HepG2 (cell line): Measurements from ENCODE around the gene AKAIN1. TPM values are rescaled to one million over a fixed set of nuclear protein-coding genes. Genes with fewer than 3 reads are reported as not detected.

Experiments
- ARNT2 ChIP-seq: sonication (generic); formaldehyde crosslinking; IDR thresholded peaks from 2 replicates; pipeline ENCODE4 v1.8.0; 2022; ENCODE audit warnings: mild to moderate bottlenecking, low read depth, missing genetic modification reagents, moderate library complexity
- BRCA1 ChIP-seq: sonication (generic); formaldehyde crosslinking; IDR thresholded peaks from 2 replicates; pipeline ENCODE4 v1.4.0; 2020; ENCODE audit warnings: missing genetic modification reagents
- FOXP4 ChIP-seq: sonication (generic); formaldehyde crosslinking; IDR thresholded peaks from 2 replicates; pipeline ENCODE4 v1.4.0; 2020; ENCODE audit warnings: missing genetic modification reagents
- ISX ChIP-seq: sonication (generic); formaldehyde crosslinking; conservative IDR thresholded peaks from 2 replicates; pipeline ENCODE4 v1.5.0; 2020; ENCODE audit warnings: missing genetic modification reagents
- KDM2A ChIP-seq: sonication (generic); formaldehyde crosslinking; IDR thresholded peaks from 2 replicates; pipeline ENCODE4 v1.4.0; 2020; ENCODE audit warnings: low read depth, missing genetic modification reagents, borderline replicate concordance
- YEATS4 ChIP-seq: sonication (generic); formaldehyde crosslinking; IDR thresholded peaks from 2 replicates; pipeline ENCODE4 v1.4.0; 2020; ENCODE audit warnings: missing genetic modification reagents, borderline replicate concordance
- ZNF446 ChIP-seq: sonication (generic); formaldehyde crosslinking; IDR thresholded peaks from 2 replicates; pipeline ENCODE4 v1.5.0; 2020; ENCODE audit warnings: mild to moderate bottlenecking, missing genetic modification reagents
- ZNF776 ChIP-seq: sonication (generic); formaldehyde crosslinking; IDR thresholded peaks from 2 replicates; pipeline ENCODE4 v1.4.0; 2020; ENCODE audit warnings: mild to moderate bottlenecking, missing genetic modification reagents
- ZSCAN9 ChIP-seq: IDR thresholded peaks from 2 replicates; pipeline ENCODE4 v1.6.1; 2016; ENCODE audit warnings: borderline replicate concordance
- polyA plus RNA-seq, 8 experiments: library from polyadenylated mRNA; depleted of rRNA in 3 of 8; stranded (reverse) in 7 of 8; unstranded in 1 of 8; fragments of >200 nt; fragmentation: Illumina TruSeq in 4 of 8; extraction: Trizol in 4 of 8; gene quantifications; 2 replicates each; pipeline versions ENCODE4 v1.2.1 to v1.2.3, GENCODE V29; 2011 to 2016; ENCODE audit warnings: low read depth in 4 of 8, missing spikeins in 1 of 8, mixed read lengths in 1 of 8; ENCODE audit not compliant: insufficient read depth in 1 of 8
- total RNA-seq, 5 experiments: library from RNA; depleted of rRNA; stranded (reverse); fragments of >200 nt; fragmentation: Illumina TruSeq; extraction: Trizol; gene quantifications; 2 replicates each; pipeline ENCODE4 v1.2.3, GENCODE V29; 2016; ENCODE audit warnings: low read depth in 1 of 5
- TF ChIP-seq, protein P1 (sequence below): sonication (generic); formaldehyde crosslinking; IDR thresholded peaks from 2 replicates; pipeline ENCODE4 v1.4.0; 2020; ENCODE audit warnings: missing genetic modification reagents
- TF ChIP-seq, protein P2 (sequence below): sonication (generic); formaldehyde crosslinking; conservative IDR thresholded peaks from 2 replicates; pipeline ENCODE4 v1.4.0; 2020; ENCODE audit warnings: missing genetic modification reagents
- TF ChIP-seq, protein P3 (sequence below), 2 experiments: sonication (generic) in 1 of 2; formaldehyde crosslinking in 1 of 2; IDR thresholded peaks; 2 replicates each; pipeline versions ENCODE4 v1.6.1 to v1.9.0; 2014 to 2022; ENCODE audit warnings: antibody characterized with exemption in 1 of 2, borderline replicate concordance in 1 of 2, inconsistent platforms in 1 of 2, low read depth in 1 of 2, missing genetic modification reagents in 1 of 2

AKAIN1 gene
- total and polyA plus RNA-seq, 2 of the 13 experiments (the other 11 are each of a cell fraction or from before 2014, with no cell fraction given): not detected

GRCh38 chr18:5197032-5197434 lies at the start of gene AKAIN1 (continued):
- TF ChIP-seq KDM2A (CRISPR knock-in tag) (peak; percentile 49; the same call in 1 of the 2 replicates), ZSCAN9 (peak; percentile 85; the same call in 1 of the 2 replicates), ZNF446 (CRISPR knock-in tag) (peak; percentile 84; the same call in 1 of the 2 replicates), ISX (0 out of 2 replicates have a peak, but pooled peaks have one; percentile 76), BRCA1 (peak; percentile 82; the same call in 1 of the 2 replicates), ZNF776 (CRISPR knock-in tag) (peak; percentile 51; the same call in 1 of the 2 replicates), YEATS4 (0 out of 2 replicates have a peak, but pooled peaks have one; percentile 65), ARNT2 (CRISPR knock-in tag) (peak; percentile 85), FOXP4 (no peak)
- TF ChIP-seq, protein P1, sequence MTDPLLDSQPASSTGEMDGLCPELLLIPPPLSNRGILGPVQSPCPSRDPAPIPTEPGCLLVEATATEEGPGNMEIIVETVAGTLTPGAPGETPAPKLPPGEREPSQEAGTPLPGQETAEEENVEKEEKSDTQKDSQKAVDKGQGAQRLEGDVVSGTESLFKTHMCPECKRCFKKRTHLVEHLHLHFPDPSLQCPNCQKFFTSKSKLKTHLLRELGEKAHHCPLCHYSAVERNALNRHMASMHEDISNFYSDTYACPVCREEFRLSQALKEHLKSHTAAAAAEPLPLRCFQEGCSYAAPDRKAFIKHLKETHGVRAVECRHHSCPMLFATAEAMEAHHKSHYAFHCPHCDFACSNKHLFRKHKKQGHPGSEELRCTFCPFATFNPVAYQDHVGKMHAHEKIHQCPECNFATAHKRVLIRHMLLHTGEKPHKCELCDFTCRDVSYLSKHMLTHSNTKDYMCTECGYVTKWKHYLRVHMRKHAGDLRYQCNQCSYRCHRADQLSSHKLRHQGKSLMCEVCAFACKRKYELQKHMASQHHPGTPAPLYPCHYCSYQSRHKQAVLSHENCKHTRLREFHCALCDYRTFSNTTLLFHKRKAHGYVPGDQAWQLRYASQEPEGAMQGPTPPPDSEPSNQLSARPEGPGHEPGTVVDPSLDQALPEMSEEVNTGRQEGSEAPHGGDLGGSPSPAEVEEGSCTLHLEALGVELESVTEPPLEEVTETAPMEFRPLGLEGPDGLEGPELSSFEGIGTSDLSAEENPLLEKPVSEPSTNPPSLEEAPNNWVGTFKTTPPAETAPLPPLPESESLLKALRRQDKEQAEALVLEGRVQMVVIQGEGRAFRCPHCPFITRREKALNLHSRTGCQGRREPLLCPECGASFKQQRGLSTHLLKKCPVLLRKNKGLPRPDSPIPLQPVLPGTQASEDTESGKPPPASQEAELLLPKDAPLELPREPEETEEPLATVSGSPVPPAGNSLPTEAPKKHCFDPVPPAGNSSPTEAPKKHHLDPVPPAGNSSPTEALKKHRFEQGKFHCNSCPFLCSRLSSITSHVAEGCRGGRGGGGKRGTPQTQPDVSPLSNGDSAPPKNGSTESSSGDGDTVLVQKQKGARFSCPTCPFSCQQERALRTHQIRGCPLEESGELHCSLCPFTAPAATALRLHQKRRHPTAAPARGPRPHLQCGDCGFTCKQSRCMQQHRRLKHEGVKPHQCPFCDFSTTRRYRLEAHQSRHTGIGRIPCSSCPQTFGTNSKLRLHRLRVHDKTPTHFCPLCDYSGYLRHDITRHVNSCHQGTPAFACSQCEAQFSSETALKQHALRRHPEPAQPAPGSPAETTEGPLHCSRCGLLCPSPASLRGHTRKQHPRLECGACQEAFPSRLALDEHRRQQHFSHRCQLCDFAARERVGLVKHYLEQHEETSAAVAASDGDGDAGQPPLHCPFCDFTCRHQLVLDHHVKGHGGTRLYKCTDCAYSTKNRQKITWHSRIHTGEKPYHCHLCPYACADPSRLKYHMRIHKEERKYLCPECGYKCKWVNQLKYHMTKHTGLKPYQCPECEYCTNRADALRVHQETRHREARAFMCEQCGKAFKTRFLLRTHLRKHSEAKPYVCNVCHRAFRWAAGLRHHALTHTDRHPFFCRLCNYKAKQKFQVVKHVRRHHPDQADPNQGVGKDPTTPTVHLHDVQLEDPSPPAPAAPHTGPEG (CRISPR knock-in tag): peak; percentile 83; the same call in 1 of the 2 replicates
- TF ChIP-seq, protein P2, sequence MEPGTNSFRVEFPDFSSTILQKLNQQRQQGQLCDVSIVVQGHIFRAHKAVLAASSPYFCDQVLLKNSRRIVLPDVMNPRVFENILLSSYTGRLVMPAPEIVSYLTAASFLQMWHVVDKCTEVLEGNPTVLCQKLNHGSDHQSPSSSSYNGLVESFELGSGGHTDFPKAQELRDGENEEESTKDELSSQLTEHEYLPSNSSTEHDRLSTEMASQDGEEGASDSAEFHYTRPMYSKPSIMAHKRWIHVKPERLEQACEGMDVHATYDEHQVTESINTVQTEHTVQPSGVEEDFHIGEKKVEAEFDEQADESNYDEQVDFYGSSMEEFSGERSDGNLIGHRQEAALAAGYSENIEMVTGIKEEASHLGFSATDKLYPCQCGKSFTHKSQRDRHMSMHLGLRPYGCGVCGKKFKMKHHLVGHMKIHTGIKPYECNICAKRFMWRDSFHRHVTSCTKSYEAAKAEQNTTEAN (CRISPR knock-in tag): peak; percentile 77; the same call in 1 of the 2 replicates
- TF ChIP-seq, protein P3, sequence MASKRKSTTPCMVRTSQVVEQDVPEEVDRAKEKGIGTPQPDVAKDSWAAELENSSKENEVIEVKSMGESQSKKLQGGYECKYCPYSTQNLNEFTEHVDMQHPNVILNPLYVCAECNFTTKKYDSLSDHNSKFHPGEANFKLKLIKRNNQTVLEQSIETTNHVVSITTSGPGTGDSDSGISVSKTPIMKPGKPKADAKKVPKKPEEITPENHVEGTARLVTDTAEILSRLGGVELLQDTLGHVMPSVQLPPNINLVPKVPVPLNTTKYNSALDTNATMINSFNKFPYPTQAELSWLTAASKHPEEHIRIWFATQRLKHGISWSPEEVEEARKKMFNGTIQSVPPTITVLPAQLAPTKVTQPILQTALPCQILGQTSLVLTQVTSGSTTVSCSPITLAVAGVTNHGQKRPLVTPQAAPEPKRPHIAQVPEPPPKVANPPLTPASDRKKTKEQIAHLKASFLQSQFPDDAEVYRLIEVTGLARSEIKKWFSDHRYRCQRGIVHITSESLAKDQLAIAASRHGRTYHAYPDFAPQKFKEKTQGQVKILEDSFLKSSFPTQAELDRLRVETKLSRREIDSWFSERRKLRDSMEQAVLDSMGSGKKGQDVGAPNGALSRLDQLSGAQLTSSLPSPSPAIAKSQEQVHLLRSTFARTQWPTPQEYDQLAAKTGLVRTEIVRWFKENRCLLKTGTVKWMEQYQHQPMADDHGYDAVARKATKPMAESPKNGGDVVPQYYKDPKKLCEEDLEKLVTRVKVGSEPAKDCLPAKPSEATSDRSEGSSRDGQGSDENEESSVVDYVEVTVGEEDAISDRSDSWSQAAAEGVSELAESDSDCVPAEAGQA (IDR thresholded peaks at IDR 0.05; ENCODE audit: low read depth): no peak
- TF ChIP-seq, protein P3 (CRISPR knock-in tag; IDR thresholded peaks at IDR 0.05; ENCODE audit: borderline replicate concordance): peak; percentile 69; the same call in 1 of the 2 replicates
